NCI-H1048 (cell line): ENCODE results near the gene ORMDL3.

Source experiments
- DNase-seq: peaks from one replicate; lab custom pipeline; 2025; lab: John Stamatoyannopoulos, UW

Gene ORMDL3

GRCh38 chr17:39927101-39927928 is at the start of gene ORMDL3, which contains the start of gene LRRC3C:
Gene ORMDL3 (minus strand): TSS chr17:39927601. CDS start chr17:39924203, 3,398 bp downstream.
Gene LRRC3C (plus strand): TSS chr17:39927732. CDS start chr17:39941524, 13,792 bp downstream.
- DNase-seq: peak; percentile 83

GRCh38 chr17:39975801-39976200 is 48.4 kb upstream of the ORMDL3 start:
- DNase-seq: no peak

- DNase-seq: no peak
These were observed 47.0 kb upstream of the ORMDL3 start for GRCh38 chr17:39974433-39974832.

- no peak for DNase-seq
These were observed 46.1 kb upstream of the ORMDL3 start for GRCh38 chr17:39973496-39973895.

GRCh38 chr17:39972271-39972670 is 44.9 kb upstream of the ORMDL3 start:
- DNase-seq: no peak

- no peak for DNase-seq
These were observed 43.7 kb upstream of the ORMDL3 start for GRCh38 chr17:39971076-39971603.

- DNase-seq: no peak
These were observed 42.8 kb upstream of the ORMDL3 start for GRCh38 chr17:39970157-39970692.

GRCh38 chr17:39969375-39969774 is 42.0 kb upstream of the ORMDL3 start:
- no peak for DNase-seq

- DNase-seq: no peak
These were observed 41.4 kb upstream of the ORMDL3 start for GRCh38 chr17:39968761-39969160.

- DNase-seq: no peak
These were observed 39.4 kb upstream of the ORMDL3 start for GRCh38 chr17:39966771-39967170.

- no peak for DNase-seq
These were observed 37.8 kb upstream of the ORMDL3 start for GRCh38 chr17:39965017-39965699.

GRCh38 chr17:39963829-39964228 is 36.4 kb upstream of the ORMDL3 start:
- DNase-seq: no peak

GRCh38 chr17:39962642-39963220 is 35.3 kb upstream of the ORMDL3 start, which contains the start of gene GSDMA:
Gene GSDMA (plus strand): TSS chr17:39963004. CDS start chr17:39965688, 2,684 bp downstream.
- no peak for DNase-seq

- no peak for DNase-seq
These were observed 33.2 kb upstream of the ORMDL3 start for GRCh38 chr17:39960524-39961041.

- no peak for DNase-seq
These were observed 28.4 kb upstream of the ORMDL3 start for GRCh38 chr17:39955726-39956225.

GRCh38 chr17:39954876-39955275 is 27.5 kb upstream of the ORMDL3 start:
- DNase-seq: no peak

GRCh38 chr17:39953471-39953888 is 26.1 kb upstream of the ORMDL3 start:
- DNase-seq: no peak

- peak; percentile 72 for DNase-seq
These were observed 25.5 kb upstream of the ORMDL3 start for GRCh38 chr17:39952680-39953470.

- DNase-seq: no peak
These were observed 24.7 kb upstream of the ORMDL3 start for GRCh38 chr17:39951924-39952679.

- no peak for DNase-seq
These were observed 23.5 kb upstream of the ORMDL3 start for GRCh38 chr17:39950871-39951348.
